WTC11 (cell line): ENCODE measurements around the gene TACC2. TPM values are rescaled to one million over a fixed set of nuclear protein-coding genes. Genes with fewer than 3 reads are reported as not detected.

Experiments
- ATAC-seq: fragments of 200-7000 bp; cut with Tn5 transposase; 2 replicates; pipeline ENCODE4 v1.10.0; 2021; ENCODE audit warnings: mild to moderate bottlenecking, moderate library complexity
- CTCF ChIA-PET: fragments of 300-600 bp; sonication (Branson Sonifier 250); formaldehyde crosslinking; loops from one replicate; lab custom pipeline; 2021; ENCODE audit warnings: antibody characterized with exemption; lab: Charles Lee
- POLR2A ChIA-PET: fragments of 350-600 bp; sonication (Branson Sonifier 250); formaldehyde crosslinking; loops from one replicate; lab custom pipeline; 2021; ENCODE audit warnings: antibody characterized with exemption; lab: Charles Lee
- DNase-seq: peaks from one replicate; pipeline ENCODE4 v3.0.0; 2021; ENCODE audit warnings: low spot score
- H3K27ac Mint-ChIP-seq: 2 replicates; pipeline ENCODE4 v1.8.0; 2021; ENCODE audit warnings: mixed read lengths
- H3K27me3 Mint-ChIP-seq: 2 replicates; pipeline ENCODE4 v1.8.0; 2021; ENCODE audit warnings: low read depth, mild to moderate bottlenecking, moderate library complexity, mixed read lengths
- H3K36me3 Mint-ChIP-seq: 2 replicates; pipeline ENCODE4 v1.8.0; 2021; ENCODE audit warnings: mixed read lengths
- H3K4me1 Mint-ChIP-seq: 2 replicates; pipeline ENCODE4 v1.8.0; 2022; ENCODE audit warnings: mixed read lengths
- H3K4me3 Mint-ChIP-seq: 2 replicates; pipeline ENCODE4 v1.8.0; 2021; ENCODE audit warnings: mild to moderate bottlenecking, moderate library complexity, mixed read lengths
- H3K9me3 Mint-ChIP-seq: 2 replicates; pipeline ENCODE4 v1.8.0; 2021; ENCODE audit warnings: mixed read lengths
- AR ChIP-seq: fragments of 250-450 bp; sonication (Bioruptor Pico); IDR thresholded peaks from 2 replicates; pipeline ENCODE4 v1.9.0; 2021; ENCODE audit warnings: mild to moderate bottlenecking
- CDX4 ChIP-seq: fragments of 250-450 bp; sonication (Bioruptor Pico); IDR thresholded peaks from 2 replicates; pipeline ENCODE4 v1.9.0; 2021; ENCODE audit warnings: moderate library complexity, mild to moderate bottlenecking, inconsistent platforms, borderline replicate concordance
- CREB1 ChIP-seq: sonication (generic); formaldehyde crosslinking; IDR thresholded peaks from 2 replicates; pipeline ENCODE4 v1.8.0; 2023; ENCODE audit warnings: mild to moderate bottlenecking, missing genetic modification reagents
- CREM ChIP-seq: sonication (generic); formaldehyde crosslinking; IDR thresholded peaks from 2 replicates; pipeline ENCODE4 v1.8.1; 2022; ENCODE audit warnings: mild to moderate bottlenecking, missing genetic modification reagents, moderate library complexity
- ETV6 ChIP-seq: sonication (generic); formaldehyde crosslinking; IDR thresholded peaks from 2 replicates; pipeline ENCODE4 v1.8.1; 2022; ENCODE audit warnings: mild to moderate bottlenecking, missing genetic modification reagents
- GABPB1 ChIP-seq: sonication (generic); formaldehyde crosslinking; IDR thresholded peaks from 2 replicates; pipeline ENCODE4 v1.8.1; 2023; ENCODE audit warnings: mild to moderate bottlenecking, missing genetic modification reagents
- GTF2I ChIP-seq: fragments of 250-450 bp; sonication (Bioruptor Pico); conservative IDR thresholded peaks from 2 replicates; pipeline ENCODE4 v1.4.0; 2021; ENCODE audit warnings: mild to moderate bottlenecking
- JAZF1 ChIP-seq: fragments of 250-450 bp; sonication (Bioruptor Pico); IDR thresholded peaks from 2 replicates; pipeline ENCODE4 v1.9.0; 2021; ENCODE audit warnings: moderate library complexity, mild to moderate bottlenecking, inconsistent platforms
- JUN ChIP-seq: sonication (generic); formaldehyde crosslinking; IDR thresholded peaks from 2 replicates; pipeline ENCODE4 v1.8.0; 2023; ENCODE audit warnings: mild to moderate bottlenecking, missing genetic modification reagents
- NR3C1 ChIP-seq: sonication (generic); formaldehyde crosslinking; conservative IDR thresholded peaks from 2 replicates; pipeline ENCODE4 v1.8.1; 2023; ENCODE audit warnings: low read depth, mild to moderate bottlenecking, missing genetic modification reagents
- PRRX2 ChIP-seq: fragments of 250-450 bp; sonication (Bioruptor Pico); IDR thresholded peaks from 2 replicates; pipeline ENCODE4 v1.8.0; 2021; ENCODE audit warnings: mild to moderate bottlenecking
- USF1 ChIP-seq: sonication (generic); formaldehyde crosslinking; IDR thresholded peaks from 2 replicates; pipeline ENCODE4 v1.8.0; 2022; ENCODE audit warnings: mild to moderate bottlenecking, missing genetic modification reagents
- ZMAT4 ChIP-seq: fragments of 250-450 bp; sonication (Bioruptor Pico); IDR thresholded peaks from 2 replicates; pipeline ENCODE4 v1.9.0; 2021; ENCODE audit warnings: mild to moderate bottlenecking
- ZNF138 ChIP-seq: sonication (generic); formaldehyde crosslinking; conservative IDR thresholded peaks from 2 replicates; pipeline ENCODE4 v1.8.1; 2022; ENCODE audit warnings: mild to moderate bottlenecking, moderate library complexity, missing genetic modification reagents
- ZNF281 ChIP-seq: sonication (generic); formaldehyde crosslinking; IDR thresholded peaks from 2 replicates; pipeline ENCODE4 v1.8.0; 2023; ENCODE audit warnings: mild to moderate bottlenecking, missing genetic modification reagents
- total RNA-seq: library from RNA; stranded (reverse); gene quantifications from 3 replicates; pipeline ENCODE4 v1.2.3, GENCODE V29; 2021
- TF ChIP-seq, protein P1 (sequence below): sonication (generic); formaldehyde crosslinking; IDR thresholded peaks from 2 replicates; pipeline ENCODE4 v1.8.1; 2023; ENCODE audit warnings: mild to moderate bottlenecking, missing genetic modification reagents, borderline replicate concordance
- TF ChIP-seq, protein P2 (sequence below): sonication (generic); formaldehyde crosslinking; IDR thresholded peaks from 2 replicates; pipeline ENCODE4 v1.8.1; 2022; ENCODE audit warnings: missing genetic modification reagents, borderline replicate concordance
- TF ChIP-seq, protein P3 (sequence below): sonication (generic); formaldehyde crosslinking; IDR thresholded peaks from 2 replicates; pipeline ENCODE4 v1.8.1; 2022; ENCODE audit warnings: mild to moderate bottlenecking, missing genetic modification reagents, moderate library complexity, borderline replicate concordance

Gene TACC2
- total RNA-seq, 1 experiment from 2014 or later, result 28.9 TPM

DNA sequence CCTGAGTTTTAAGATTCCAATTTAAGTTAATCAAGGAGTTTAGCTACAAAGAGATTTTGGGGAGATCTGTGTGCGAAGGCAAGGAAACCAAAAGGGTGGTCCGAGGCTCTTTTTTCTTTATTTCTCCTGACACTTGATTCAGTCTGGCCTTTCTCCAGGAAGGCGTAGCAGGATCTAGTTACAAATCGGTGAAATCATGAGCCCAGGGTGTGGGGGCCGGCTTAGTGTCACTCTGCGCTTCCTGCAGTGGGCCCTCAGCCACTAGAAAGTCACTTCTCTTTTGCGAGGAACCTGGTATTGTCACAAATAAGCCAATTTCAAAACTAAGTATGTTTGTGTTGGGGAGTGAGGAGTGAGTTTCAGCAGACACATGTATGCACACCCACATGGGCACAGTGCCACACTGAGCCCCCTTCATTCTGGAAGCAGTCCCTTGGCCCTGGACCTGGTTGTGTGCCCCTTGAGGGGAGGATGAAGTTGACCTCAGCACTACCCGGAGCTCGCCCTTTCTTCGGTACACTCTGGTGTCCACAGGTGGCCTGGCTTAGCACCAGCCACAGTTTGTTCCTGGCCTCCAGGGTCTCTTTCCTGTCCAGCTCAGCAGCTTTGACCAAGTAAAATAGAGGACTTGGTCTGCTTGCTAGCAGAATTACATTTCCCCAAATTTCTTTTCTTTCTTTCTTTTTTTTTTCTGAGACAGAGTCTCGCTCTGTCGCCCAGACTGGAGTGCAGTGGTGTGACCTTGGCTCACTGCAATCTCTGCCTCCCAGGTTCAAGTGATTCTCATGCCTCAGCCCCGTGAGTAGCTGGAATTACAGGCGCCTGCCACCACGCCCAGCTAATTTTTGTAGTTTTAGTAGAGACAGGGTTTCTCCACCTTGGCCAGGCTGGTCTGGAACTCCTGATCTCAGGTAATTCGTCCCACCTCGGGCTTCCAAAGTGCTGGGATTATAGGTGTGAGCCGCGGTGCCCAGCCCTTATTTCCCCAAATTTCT, 198.2 kb downstream of the TACC2 start (continued):
- no peak for TF ChIP-seq USF1 (CRISPR knock-in tag)
- no peak for TF ChIP-seq JAZF1 (CRISPR knock-in tag)
- TF ChIP-seq CREB1 (CRISPR knock-in tag), result no peak
- TF ChIP-seq, all 79 proteins: peak for 0

- Mint-ChIP-seq H3K27ac (peak overlapping the region; percentile 10; the same call in 1 of the 2 replicates), H3K36me3 (no peaks in the 10 kb centered on the region), H3K27me3 (no peaks in the 10 kb centered on the region), H3K4me3 (no peak overlapping the region), H3K9me3 (no peaks in the 10 kb centered on the region), H3K4me1 (peaks cover 69% of the 10 kb centered on the region)
- CTCF ChIA-PET, result interaction anchor here (1.1 to 2.9 kb wide), 3 partner anchors 26 to 91 kb away, joined by 3 to 11 read pairs (median 6); no protein-coding TSS in a partner anchor
- POLR2A ChIA-PET, result interaction anchor here (0.5 to 1.2 kb wide), 2 partner anchors 26 to 67 kb away, joined by 3 to 4 read pairs; no protein-coding TSS in a partner anchor
- ATAC-seq (no peak), DNase-seq (no peak)
- TF ChIP-seq ZNF138 (CRISPR knock-in tag), result no peak
- TF ChIP-seq GABPB1 (CRISPR knock-in tag), result no peak
- no peak for TF ChIP-seq ZNF281 (CRISPR knock-in tag)
- no peak for TF ChIP-seq JUN (CRISPR knock-in tag)
- no peak for TF ChIP-seq USF1 (CRISPR knock-in tag)
- TF ChIP-seq, protein P1, sequence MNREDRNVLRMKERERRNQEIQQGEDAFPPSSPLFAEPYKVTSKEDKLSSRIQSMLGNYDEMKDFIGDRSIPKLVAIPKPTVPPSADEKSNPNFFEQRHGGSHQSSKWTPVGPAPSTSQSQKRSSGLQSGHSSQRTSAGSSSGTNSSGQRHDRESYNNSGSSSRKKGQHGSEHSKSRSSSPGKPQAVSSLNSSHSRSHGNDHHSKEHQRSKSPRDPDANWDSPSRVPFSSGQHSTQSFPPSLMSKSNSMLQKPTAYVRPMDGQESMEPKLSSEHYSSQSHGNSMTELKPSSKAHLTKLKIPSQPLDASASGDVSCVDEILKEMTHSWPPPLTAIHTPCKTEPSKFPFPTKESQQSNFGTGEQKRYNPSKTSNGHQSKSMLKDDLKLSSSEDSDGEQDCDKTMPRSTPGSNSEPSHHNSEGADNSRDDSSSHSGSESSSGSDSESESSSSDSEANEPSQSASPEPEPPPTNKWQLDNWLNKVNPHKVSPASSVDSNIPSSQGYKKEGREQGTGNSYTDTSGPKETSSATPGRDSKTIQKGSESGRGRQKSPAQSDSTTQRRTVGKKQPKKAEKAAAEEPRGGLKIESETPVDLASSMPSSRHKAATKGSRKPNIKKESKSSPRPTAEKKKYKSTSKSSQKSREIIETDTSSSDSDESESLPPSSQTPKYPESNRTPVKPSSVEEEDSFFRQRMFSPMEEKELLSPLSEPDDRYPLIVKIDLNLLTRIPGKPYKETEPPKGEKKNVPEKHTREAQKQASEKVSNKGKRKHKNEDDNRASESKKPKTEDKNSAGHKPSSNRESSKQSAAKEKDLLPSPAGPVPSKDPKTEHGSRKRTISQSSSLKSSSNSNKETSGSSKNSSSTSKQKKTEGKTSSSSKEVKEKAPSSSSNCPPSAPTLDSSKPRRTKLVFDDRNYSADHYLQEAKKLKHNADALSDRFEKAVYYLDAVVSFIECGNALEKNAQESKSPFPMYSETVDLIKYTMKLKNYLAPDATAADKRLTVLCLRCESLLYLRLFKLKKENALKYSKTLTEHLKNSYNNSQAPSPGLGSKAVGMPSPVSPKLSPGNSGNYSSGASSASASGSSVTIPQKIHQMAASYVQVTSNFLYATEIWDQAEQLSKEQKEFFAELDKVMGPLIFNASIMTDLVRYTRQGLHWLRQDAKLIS (CRISPR knock-in tag), result no peak
- TF ChIP-seq, protein P2, sequence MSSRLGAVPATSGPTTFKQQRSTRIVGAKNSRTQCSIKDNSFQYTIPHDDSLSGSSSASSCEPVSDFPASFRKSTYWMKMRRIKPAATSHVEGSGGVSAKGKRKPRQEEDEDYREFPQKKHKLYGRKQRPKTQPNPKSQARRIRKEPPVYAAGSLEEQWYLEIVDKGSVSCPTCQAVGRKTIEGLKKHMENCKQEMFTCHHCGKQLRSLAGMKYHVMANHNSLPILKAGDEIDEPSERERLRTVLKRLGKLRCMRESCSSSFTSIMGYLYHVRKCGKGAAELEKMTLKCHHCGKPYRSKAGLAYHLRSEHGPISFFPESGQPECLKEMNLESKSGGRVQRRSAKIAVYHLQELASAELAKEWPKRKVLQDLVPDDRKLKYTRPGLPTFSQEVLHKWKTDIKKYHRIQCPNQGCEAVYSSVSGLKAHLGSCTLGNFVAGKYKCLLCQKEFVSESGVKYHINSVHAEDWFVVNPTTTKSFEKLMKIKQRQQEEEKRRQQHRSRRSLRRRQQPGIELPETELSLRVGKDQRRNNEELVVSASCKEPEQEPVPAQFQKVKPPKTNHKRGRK (CRISPR knock-in tag), result no peak
- TF ChIP-seq CDX4 (CRISPR knock-in tag), result no peak
- no peak for TF ChIP-seq ZMAT4 (CRISPR knock-in tag)
- no peak for TF ChIP-seq CREM (CRISPR knock-in tag)
- no peak for TF ChIP-seq PRRX2 (CRISPR knock-in tag)
- no peak for TF ChIP-seq ETV6 (CRISPR knock-in tag)
- no peak for TF ChIP-seq AR (CRISPR knock-in tag)
- no peak for TF ChIP-seq NR3C1 (CRISPR knock-in tag)
- TF ChIP-seq, protein P3, sequence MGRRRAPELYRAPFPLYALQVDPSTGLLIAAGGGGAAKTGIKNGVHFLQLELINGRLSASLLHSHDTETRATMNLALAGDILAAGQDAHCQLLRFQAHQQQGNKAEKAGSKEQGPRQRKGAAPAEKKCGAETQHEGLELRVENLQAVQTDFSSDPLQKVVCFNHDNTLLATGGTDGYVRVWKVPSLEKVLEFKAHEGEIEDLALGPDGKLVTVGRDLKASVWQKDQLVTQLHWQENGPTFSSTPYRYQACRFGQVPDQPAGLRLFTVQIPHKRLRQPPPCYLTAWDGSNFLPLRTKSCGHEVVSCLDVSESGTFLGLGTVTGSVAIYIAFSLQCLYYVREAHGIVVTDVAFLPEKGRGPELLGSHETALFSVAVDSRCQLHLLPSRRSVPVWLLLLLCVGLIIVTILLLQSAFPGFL, result no peak
- TF ChIP-seq GTF2I (CRISPR knock-in tag), result no peak
These were observed 199.7 kb downstream of the TACC2 start for GRCh38 chr10:122188706-122189105.
